GM20000 (cell line): ENCODE measurements around the gene VSNL1.
A peak's percentile ranks its signal among the peaks of the same experiment; 100 is the strongest.

Source experiments
- DNase-seq: peaks from one replicate; pipeline ENCODE4 v3.0.0; 2012; ENCODE audit warnings: low spot score
- TF ChIP-seq, protein P1 (sequence below): IDR thresholded peaks from 2 replicates; pipeline ENCODE4 v1.5.1; 2012; ENCODE audit warnings: mild to moderate bottlenecking, control low read depth; ENCODE audit errors: extremely low read depth, missing control alignments

The VSNL1 gene

GRCh38 chr2:17644997-17645720, 104.7 kb downstream of the VSNL1 start:
- TF ChIP-seq, protein P1, sequence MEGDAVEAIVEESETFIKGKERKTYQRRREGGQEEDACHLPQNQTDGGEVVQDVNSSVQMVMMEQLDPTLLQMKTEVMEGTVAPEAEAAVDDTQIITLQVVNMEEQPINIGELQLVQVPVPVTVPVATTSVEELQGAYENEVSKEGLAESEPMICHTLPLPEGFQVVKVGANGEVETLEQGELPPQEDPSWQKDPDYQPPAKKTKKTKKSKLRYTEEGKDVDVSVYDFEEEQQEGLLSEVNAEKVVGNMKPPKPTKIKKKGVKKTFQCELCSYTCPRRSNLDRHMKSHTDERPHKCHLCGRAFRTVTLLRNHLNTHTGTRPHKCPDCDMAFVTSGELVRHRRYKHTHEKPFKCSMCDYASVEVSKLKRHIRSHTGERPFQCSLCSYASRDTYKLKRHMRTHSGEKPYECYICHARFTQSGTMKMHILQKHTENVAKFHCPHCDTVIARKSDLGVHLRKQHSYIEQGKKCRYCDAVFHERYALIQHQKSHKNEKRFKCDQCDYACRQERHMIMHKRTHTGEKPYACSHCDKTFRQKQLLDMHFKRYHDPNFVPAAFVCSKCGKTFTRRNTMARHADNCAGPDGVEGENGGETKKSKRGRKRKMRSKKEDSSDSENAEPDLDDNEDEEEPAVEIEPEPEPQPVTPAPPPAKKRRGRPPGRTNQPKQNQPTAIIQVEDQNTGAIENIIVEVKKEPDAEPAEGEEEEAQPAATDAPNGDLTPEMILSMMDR, result no peak
- no peak for DNase-seq

GRCh38 chr2:17646081-17646554, 105.6 kb downstream of the VSNL1 start:
- TF ChIP-seq, protein P1, result peak; percentile 64
- peak; percentile 65 for DNase-seq

DNA sequence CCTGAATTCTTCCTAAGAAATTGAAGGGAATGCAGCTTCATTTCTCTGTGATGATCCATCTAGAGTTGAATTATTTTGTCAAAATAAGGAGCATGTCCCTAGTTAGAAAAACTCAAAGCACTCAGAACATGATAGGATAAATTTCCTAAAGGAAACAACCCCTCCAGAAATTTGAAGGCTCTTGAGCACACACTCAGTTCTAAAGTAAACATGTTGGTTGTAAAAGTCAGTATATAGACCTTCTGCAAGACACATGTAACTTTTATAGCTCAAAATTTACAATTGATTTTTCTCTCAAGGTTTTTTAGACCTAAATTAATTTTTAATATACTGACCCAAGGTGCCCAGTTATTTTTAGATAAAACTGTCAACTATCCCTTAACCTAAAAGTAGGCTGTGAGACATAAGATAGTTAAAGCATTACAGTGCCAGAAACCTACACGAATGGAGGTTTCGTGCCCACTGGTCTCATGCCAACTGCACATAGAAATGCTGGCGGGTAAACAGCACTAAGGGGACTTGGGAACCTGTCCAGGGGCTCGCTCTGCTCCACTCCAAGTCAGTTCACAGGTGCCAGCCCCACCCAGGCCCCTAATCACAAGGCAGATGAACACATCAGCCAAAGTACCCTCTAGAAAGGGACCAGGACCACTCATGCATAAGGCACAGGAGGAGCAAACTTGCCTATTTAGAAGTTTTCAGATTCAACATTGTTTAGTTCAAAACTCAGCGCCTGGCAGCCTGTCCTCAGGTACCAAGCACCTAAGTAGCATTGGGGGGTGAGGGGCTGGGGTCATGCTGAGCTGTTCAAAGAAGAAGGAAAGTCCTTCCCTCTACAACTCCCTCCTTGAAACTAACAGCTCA, 106.6 kb downstream of the VSNL1 start:
- DNase-seq, result no peak
- TF ChIP-seq, protein P1, result no peak

- TF ChIP-seq, protein P1, result no peak
- no peak for DNase-seq
Measured at GRCh38 chr2:17648581-17648980, 108.1 kb downstream of the VSNL1 start.

DNA sequence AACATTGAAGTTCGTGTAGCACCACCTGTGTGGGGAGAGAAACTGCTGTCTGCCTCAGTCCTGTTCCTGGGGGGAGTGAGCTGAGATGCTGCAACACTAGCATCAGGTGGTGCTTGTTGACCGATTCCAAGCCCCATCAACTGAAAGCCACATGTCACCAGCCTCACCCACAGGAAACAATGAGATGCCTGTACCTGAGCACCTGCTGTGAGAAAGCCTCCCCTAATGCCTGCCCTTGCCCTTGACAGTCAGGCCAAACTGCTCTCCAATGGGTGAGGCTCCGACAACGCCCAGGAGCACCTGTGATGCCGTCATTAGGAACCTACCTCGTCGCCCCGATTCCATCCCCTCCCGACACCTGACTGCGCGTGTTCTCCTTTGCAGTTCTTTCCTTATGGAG, 108.5 kb downstream of the VSNL1 start:
- no peak for DNase-seq
- TF ChIP-seq, protein P1, result no peak

GRCh38 chr2:17652681-17653394, 112.3 kb downstream of the VSNL1 start:
- TF ChIP-seq, protein P1, result no peak
- DNase-seq, result no peak
